ENCODE measurements around the gene GAB2. TPM values are rescaled to one million over a fixed set of nuclear protein-coding genes. Genes with fewer than 3 reads are reported as not detected.
"Not testable (repeated sequence)": the region's sequence is repeated elsewhere in the genome, so short reads cannot be mapped to it uniquely, and the experiment has no call there.

GAB2 gene
- total RNA-seq, 1 donor from 2014 or later: 14.9 TPM

DNA sequence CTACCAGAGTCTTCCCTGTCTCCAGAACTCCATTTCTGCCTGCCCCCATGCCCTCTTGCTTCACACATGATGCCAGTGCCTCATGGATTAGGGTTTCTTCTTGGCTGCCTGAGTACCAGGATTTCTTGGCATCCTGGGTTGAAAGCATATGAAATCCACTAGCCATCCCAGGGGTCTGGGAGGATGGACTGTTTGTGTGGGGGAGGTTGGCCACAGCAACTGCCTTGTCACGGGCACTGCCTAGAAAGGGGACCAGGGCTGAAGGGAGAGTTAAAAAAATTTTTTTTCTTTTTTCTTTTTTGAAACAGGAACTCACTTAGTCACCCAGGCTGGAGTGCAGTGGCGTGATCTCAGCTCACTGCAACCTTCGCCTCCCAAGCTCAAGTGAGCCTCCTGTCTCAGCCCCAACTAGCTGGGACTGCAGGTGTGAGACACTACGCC lies 224.7 kb downstream of the GAB2 start:
- intact Hi-C loops (cut with DNase I): no loop called here
- ATAC-seq (ENCODE audit: poor library complexity): no peak
- no peak for DNase-seq

DNA sequence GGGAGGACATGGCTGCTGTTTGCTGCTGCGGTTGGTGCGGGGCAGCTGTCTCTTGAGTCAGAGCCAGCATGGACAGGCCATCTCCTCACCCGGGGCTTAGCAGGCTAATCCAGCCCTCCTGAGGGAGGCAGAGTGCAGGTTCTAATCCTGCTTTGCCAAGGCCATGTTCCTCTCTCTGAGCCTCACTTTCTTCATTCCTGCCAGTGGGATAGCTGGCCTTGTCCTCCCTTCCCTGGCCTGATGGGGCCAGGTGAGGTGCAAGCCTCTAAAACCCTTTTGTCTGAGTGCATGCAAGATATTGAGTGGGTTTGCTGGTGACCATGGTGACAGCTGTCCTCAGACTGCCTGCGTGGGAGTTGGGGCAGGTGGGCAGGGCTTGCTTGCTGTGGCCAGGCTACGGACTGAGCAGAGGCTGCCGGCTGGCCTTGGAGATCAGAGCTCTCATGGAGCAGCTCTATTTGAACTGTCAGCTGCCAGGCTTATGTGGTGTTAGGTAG lies 225.3 kb downstream of the GAB2 start:
- intact Hi-C loops (cut with DNase I): no loop called here
- ATAC-seq (ENCODE audit: poor library complexity) (no peak), DNase-seq (no peak)

DNA sequence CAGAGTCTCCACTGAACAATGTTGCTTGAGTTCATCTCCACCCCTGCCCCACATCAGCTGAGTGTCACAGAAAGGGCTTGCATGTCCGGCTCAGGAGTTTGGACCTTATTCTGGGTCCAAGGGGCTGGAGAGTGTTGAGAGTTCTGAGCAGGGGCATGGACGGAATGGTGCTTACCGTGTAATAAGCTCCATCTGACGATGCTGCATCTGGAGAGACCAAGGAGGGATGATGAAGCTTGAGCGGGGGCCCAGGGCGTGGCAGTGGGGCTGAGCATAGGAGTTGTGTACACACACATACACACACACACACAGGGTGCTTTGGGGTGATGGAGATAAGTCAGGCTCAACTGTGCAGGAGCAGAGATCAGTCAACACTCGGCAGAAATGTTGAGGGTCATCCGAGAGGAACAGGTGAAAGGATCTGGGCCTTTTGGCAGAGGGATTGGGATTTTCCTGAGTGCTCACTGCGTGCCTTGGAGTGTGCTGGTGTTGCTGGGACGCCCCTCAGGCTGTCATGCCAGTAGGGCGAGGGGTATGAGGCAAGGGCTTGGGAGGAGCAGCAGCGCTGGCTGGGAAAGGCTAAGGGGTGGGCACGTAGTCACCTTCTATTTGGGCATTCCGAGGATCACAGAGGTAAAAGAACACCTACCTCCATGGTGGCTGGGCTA lies 226.6 kb downstream of the GAB2 start:
- ATAC-seq (ENCODE audit: poor library complexity) (no peak), DNase-seq (no peak)
- intact Hi-C loops (cut with DNase I): no loop called here

DNA sequence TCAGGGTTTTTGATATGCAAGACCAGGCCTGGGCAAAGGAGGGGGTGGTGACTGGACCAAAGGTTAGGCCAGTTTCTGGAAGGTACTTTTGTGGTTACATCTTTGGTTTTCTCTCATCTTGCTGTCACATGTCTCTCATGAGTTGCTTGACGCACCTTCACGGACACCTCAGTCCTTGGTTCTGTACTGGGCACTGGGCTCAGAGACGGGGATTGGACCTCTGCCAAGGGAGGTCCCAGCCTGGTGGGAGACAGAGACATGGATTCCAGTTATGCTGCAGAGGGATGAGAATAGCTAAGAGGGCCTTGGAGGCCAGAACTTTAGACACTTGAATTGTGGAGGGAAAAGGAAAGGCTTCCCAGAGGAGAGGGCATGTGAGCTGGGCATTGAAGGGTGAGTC lies 227.2 kb downstream of the GAB2 start:
- ATAC-seq (ENCODE audit: poor library complexity) (no peak), DNase-seq (no peak)
- intact Hi-C loops (cut with DNase I): no loop called here

DNA sequence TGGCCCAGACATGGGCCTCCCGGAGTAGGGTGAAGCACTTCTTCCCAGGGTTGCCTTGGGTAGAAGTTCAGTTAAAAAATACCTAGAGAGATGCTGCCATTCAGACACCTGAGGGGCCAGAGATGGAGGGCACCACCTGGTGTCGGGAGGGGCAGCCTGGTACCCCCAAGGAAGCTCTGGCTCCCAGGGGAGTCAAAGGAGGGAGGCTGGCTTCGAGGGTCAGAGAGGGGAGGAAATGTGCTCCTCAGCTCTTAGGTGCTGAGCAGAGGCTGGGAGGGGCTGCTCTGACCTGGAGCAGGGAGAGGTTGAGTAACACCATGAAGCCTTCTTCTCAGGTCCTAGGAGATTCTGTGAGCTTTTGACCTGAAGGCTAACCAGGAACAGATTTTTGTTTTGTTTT lies 227.8 kb downstream of the GAB2 start:
- no peak for ATAC-seq (ENCODE audit: poor library complexity)
- intact Hi-C loops (cut with DNase I): loop anchor here (5.0 kb wide), 1 partner anchor 53 kb away; the partner anchor contains the start of gene ALG8
- no peak for DNase-seq

DNA sequence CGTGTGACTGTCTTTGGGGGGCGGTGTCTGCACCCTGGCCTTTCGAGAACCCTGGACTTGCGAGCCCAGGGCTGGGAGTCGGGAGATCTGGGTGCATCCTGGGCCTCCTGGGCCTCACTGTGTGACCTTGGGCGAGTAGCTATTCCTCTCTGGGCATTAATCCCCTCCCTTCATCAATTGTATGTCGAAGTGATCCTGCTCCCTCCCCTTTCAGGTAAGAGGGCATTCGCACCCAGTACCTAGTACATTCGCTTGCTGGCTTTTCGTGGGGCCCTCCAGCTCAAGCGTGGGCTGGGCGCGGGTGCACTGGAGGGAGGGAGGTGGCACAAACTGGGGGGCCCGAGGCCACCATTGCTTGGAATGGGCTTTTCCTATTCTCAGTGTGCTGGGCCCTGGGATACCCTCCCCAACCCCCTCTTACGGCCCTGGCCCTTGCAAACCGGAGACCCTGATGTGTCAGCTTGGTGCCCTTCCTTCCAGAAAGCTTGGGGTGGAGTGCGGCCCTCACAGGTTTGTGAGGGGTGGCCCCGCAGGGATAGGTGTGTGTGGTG lies 228.4 kb downstream of the GAB2 start:
- intact Hi-C loops (cut with DNase I): loop anchor here (5.0 kb wide), 1 partner anchor 52 kb away; the partner anchor contains the start of gene ALG8
- DNase-seq (no peak), ATAC-seq (ENCODE audit: poor library complexity) (no peak)

DNA sequence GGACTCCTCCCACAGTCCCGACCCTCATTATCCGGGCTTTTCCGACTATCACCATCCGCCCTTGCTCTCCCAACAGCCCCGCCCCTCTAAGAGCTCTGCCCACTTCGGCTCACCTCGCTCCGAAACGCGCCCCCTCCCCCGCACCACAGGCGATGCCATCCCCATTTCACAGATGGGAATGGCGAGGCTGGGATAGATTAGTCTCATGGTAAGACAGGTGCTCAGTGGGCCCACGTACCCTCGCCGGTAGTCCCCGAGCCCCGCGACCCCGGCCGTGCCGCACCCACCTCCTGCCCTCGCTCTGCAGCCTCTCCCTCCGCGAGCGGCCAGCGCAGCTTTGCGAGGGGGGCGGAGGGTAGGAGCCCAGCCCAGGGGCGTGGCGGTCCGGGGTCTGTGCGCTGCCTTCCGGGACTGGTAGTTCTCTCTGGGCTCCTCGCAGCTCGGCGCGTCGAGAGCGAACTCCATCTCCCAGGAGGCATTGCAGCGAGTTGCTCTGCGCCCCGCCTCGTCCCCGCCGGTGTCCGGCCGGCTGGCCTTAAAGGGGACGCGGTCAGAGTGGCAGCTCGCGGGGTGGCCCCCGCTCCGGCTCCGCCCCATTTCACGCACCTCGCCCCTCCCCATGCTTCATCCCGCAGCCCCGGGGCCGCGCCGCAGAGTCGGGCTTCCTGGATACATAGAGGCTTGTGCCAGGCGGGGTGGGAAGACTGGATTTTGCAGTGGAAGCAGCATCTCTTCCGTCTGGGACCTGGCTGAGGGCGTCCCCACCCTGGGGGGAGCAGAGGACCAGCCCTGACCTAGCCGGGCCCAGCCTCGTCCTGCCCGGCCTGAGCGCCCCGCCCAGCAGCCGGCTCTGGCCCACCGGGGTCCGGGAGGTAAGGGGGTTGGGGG lies 229.1 kb downstream of the GAB2 start, which contains the start of the genes KCTD21 and USP35:
Gene KCTD21, minus strand, starts transcription at position 341 of the 888 bp plus-strand sequence. CDS start 14,072 bp downstream, outside the sequence.
Gene USP35, plus strand, starts transcription at position 634 of the 888 bp plus-strand sequence. CDS start 7,327 bp downstream, outside the sequence.
- intact Hi-C loops (cut with DNase I): loop anchor here (5.0 kb wide), 1 partner anchor 51 kb away; the partner anchor contains the start of gene ALG8
- peak; percentile 97 for ATAC-seq (ENCODE audit: poor library complexity)
- peak; percentile 99 for DNase-seq

DNA sequence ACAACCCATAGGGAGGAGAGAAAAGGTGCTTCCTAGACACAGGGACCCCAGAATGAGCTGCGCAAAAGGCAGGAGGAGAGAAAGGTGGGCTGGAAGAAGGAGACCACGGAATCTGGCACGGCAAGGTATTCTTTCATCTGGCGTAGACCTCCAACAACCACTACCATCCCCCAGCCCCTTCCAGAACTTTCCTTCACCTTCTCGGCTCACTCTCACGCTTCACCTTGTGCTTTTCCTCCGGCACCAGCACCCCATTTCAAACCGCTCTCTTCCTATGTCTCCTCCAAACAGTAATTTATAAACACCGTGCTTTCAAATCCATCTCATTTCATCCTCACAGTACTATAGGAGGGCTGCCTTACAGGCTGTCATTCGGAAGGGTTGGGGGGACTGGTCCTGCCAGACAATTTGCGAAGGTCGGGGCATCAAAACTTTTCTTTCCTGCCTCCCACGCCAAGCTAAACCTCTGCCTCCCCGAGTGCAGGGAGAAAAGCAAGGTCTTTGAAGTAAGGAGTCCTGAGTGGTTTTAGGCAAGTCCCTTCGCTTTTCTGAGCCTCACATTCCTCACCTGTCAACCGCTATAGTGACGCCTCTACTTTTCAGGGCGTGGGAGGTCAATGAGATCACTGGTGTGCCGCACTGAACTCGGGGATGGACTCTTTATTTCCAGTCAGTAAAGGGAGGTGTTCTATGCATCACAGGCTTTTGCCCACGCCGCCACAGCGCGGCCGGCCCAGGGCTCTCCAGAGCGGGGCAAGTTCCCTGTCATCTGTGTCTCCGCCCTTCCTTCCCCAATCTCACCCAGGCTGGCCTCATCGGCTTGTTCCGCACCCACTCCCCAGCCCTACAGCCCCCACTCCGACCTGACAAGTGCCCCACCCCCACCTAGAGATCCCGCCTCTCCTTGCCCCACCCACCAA lies 230.0 kb downstream of the GAB2 start:
- no peak for ATAC-seq (ENCODE audit: poor library complexity)
- intact Hi-C loops (cut with DNase I): loop anchor here (5.0 kb wide), 1 partner anchor 50 kb away; the partner anchor contains the start of gene ALG8

DNA sequence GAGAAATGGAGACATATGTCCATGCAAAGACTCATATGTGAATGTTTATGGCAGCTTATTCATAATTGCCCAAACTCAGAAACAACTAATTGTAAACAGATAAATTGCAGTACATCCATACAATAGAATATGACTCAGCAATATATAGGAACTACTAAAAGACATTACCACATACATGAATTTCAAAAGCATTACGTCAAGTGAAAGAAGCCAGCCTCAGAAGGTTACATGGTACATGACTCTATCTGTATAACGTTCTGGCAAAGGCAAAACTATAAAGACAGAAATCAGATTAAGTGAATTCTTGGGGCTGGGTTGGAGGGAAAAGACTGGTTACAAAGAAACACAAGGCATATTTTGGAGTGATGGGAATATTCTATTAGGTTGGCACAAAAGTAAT lies 236.4 kb downstream of the GAB2 start:
- ATAC-seq (ENCODE audit: poor library complexity): no peak
- intact Hi-C loops (cut with DNase I): no loop called here

More for the DNA sequence above, 230.0 kb downstream of the GAB2 start:
- DNase-seq: peak; percentile 88

DNA sequence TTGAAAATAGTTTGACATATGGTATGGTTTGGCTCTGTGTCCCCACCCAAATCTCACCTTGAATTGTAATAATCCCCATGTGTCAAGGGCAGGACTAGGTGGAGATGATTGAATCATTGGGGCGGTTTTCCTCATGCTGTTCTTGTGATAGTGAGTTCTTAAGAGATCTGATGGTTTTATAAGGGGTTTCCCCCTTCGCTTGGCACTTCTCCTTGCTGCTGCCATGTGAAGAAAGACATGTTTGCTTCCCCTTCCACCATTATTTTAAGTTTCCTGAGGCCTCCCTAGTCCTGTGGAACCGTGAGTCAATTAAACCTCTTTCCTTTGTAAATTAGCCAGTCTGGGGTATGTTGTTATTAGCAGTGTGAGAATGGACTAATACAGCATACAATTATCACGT lies 236.9 kb downstream of the GAB2 start:
- DNase-seq (no peak), ATAC-seq (ENCODE audit: poor library complexity) (no peak)
- intact Hi-C loops (cut with DNase I): no loop called here

More for the DNA sequence above, 236.4 kb downstream of the GAB2 start:
- DNase-seq: no peak

DNA sequence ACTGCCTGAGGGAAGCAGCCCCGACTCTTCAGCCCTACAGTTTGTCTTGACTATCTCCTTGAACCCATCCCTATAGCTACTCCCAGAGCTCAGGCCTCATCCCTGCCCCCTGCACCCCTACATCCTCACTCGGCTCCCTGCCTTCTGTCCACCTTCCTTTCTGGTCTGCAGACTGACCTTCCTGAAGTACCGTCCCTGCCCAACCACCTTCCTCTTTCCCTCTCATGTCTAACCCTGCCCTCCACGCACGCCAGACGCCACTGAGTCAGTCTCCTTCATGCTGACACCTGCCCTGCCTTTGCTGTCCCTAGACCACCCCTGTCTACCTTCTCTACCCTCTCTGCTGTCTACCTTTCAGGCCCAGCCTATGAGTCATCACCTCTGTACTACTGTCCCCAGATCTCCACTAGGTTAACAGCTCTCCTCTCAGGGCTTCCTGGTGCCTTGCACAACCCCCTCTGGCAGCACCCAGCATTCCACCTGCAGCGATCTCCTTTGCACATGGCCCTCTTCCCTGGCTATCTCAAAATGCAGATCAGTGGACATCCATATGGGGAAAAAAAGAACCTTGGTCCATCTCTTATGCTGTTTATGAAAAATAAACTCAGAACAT lies 238.1 kb downstream of the GAB2 start:
- intact Hi-C loops (cut with DNase I): no loop called here
- no peak for ATAC-seq (ENCODE audit: poor library complexity)
- DNase-seq: no peak

DNA sequence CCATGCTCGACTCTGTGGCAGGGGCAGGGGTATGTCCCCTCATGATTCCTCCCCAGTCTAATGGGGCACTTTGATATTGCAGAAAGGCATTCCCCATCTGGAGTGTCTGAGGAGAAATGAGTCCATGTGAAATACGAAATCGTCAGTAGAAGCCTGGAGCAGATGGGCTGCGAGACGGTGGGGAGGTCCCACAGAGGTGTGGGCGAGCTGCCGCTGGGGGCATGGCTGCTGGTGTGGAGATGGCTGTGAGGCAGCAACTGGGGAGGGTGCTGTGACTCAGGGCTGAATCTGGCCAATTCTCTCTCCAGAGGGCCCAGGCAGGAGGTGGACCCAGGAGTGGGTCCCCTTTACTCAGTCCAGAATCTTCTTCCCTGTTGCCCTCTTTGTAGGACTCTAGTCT lies 240.4 kb downstream of the GAB2 start:
- intact Hi-C loops (cut with DNase I): no loop called here
- ATAC-seq (ENCODE audit: poor library complexity) (no peak), DNase-seq (no peak)

DNA sequence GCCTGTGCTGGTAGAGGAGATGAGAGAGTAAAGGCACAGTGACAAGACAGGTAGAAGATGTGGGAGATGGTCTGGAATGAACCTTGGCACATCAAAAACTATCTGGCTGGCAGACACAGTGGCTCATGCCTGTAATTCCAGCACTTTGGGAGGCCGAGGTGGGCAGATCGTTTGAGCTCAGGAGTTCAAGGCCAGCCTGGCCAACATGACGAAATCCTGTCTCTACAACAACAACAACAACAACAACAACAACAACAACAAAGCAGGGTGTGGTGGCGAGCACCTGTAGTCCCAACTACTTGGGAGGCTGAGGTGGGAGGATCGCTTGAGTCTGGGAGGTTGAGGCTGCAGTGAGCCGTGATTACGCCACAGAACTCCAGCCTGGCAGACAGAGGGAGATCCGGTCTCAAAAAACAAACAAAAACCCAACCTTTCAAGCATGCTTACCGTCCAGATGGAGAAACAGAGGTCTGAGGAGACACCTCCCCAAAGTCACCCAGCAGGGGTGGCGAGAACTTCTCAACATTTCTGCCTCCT lies 240.9 kb downstream of the GAB2 start:
- DNase-seq (no peak), ATAC-seq (ENCODE audit: poor library complexity) (no peak)
- intact Hi-C loops (cut with DNase I): no loop called here

DNA sequence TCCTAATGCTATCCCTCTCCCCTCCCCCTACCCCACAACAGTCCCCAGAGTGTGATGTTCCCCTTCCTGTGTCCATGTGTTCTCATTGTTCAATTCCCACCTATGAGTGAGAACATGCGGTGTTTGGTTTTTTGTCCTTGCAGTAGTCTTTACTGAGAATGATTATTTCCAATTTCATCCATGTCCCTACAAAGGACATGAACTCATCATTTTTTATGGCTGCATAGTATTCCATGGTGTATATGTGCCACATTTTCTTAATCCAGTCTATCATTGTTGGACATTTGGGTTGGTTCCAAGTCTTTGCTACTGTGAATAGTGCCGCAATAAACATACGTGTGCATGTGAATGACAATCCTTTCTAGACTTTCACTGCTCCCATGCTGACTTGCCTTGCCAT lies 241.8 kb downstream of the GAB2 start:
- ATAC-seq (ENCODE audit: poor library complexity); intact Hi-C loops (cut with DNase I): not testable (repeated sequence)

DNA sequence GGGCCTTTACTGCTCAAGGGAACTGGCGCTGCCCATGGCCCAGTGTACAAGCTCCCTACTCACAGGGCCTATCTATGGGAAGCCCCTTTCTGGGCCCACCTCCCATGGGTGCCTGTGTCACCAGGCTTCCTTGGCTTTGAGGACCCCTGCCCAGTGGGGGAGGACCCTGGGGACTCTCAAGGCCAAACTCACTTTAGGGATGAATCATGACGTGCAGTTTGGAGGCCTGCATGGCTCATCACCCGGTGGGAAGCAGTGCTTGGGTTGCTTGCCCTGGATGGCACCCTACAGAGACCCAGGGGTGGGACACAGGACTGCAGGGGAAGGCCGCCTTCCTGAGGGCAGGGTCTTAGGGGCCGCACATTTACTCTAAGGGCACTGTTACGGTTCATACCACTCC lies 245.7 kb downstream of the GAB2 start:
- no peak for ATAC-seq (ENCODE audit: poor library complexity)
- no peak for DNase-seq
- intact Hi-C loops (cut with DNase I): no loop called here

More for the DNA sequence above, 241.8 kb downstream of the GAB2 start:
- not testable (repeated sequence) for DNase-seq

DNA sequence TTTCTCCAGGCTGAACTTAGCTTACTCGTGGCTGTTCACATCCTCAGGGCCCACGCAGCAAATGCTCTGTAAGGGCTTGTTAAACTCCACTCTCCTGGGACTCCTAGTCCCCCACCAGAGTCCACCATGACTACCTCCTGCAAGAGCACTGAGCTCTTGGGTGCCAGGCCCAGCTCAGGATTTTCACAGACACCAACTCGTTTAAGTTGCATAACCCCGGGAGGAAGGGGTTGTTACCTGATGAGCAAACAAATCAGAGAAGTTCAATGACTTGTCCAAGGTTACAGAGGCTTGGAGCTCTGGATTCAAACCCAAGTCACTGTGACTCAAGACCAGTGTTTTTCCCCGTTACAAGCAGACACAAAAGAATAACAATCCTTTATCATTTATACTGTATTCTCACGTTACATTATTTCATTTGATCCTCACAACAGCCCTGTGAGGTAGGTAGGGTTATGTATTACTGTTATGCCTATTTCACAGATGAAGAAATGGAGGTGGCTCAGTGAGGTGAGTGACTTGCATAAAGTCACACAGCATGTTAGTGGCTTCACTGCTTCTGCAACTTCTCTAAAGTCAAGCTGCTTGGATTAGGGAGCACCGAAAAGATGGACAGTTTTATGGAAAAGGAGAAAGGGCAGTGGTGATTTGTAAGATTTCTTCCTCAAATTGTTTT lies 246.6 kb downstream of the GAB2 start:
- DNase-seq: no peak
- intact Hi-C loops (cut with DNase I): no loop called here
- no peak for ATAC-seq (ENCODE audit: poor library complexity)

DNA sequence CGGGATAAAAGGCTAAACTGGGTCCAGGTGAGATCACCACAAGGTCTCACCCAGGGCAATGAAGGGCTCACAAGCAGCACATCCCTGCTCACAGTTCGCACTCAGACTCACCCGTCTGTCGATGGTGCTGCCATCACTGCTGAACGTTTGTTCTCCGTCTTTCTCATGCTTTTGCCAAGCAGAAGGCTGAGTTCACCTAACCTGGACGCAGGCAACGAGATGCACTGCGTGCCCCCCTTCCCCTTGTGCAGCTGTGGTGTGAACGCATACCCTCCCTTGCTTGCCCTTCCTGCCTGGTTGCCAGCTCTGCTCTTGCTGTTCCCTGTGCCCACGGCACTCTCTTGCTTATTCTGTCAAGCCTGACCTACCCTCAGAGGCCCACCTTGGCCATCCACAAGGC lies 247.2 kb downstream of the GAB2 start:
- DNase-seq (no peak), ATAC-seq (ENCODE audit: poor library complexity) (no peak)
- intact Hi-C loops (cut with DNase I): no loop called here

Measured in Right ventricle myocardium superior (tissue), 1 donor.